Stomach smooth muscle (tissue), 2 donors: Measurements from ENCODE around the gene ADCK1.
"Not testable (repeated sequence)": the region's sequence is repeated elsewhere in the genome, so short reads cannot be mapped to it uniquely, and the experiment has no call there.

Experiments
- H3K27ac ChIP-seq: one replicate; pipeline ENCODE4 v1.7.0; 2013; ENCODE audit warnings: mild to moderate bottlenecking, low read length, inconsistent platforms
- H3K27me3 ChIP-seq, 2 donors: one replicate each; pipeline ENCODE4 v1.7.0; 2013; ENCODE audit warnings: low read length in 2 of 2; ENCODE audit not compliant: insufficient read depth in 2 of 2, control insufficient read depth in 1 of 2
- H3K36me3 ChIP-seq, 2 donors: one replicate each; pipeline ENCODE4 v1.7.0; 2013; ENCODE audit warnings: low read length in 2 of 2; ENCODE audit not compliant: control insufficient read depth in 2 of 2, insufficient read depth in 2 of 2
- H3K4me1 ChIP-seq: one replicate; pipeline ENCODE4 v1.7.0; 2013; ENCODE audit warnings: low read length; ENCODE audit not compliant: control insufficient read depth, insufficient read depth
- H3K4me3 ChIP-seq, 2 donors: one replicate each; pipeline ENCODE4 v1.7.0; 2013; ENCODE audit warnings: low read length in 2 of 2
- H3K9ac ChIP-seq, 2 donors: one replicate each; pipeline ENCODE4 v1.7.0; 2013; ENCODE audit warnings: low read length in 2 of 2, mild to moderate bottlenecking in 1 of 2
- H3K9me3 ChIP-seq, 2 donors: one replicate each; pipeline ENCODE4 v1.7.0; 2013; ENCODE audit warnings: low read length in 2 of 2; ENCODE audit not compliant: control insufficient read depth in 2 of 2
- donor health status: healthy.
- donor health status: Pancreatic carcinoma.

ADCK1 gene

GRCh38 chr14:77936138-77936639 is 136.3 kb downstream of the ADCK1 start:
- no peak overlapping the region for H3K27ac ChIP-seq
- H3K36me3 ChIP-seq, result peaks cover 18 to 27% of the 10 kb centered on the region in 2 donors

GRCh38 chr14:77947372-77947771 is 147.5 kb downstream of the ADCK1 start:
- Histone ChIP-seq H3K36me3 (no peaks in the 10 kb centered on the region), H3K4me3 (no peak overlapping the region), H3K4me1 (no peaks in the 10 kb centered on the region), H3K27me3 (no peaks in the 10 kb centered on the region), H3K9me3 (peaks cover 0 to 2% of the 10 kb centered on the region in 2 donors), H3K9ac (no peak overlapping the region), H3K27ac (no peak overlapping the region)

More at GRCh38 chr14:77936138-77936639, 136.3 kb downstream of the ADCK1 start:
- Histone ChIP-seq H3K4me3 (no peak overlapping the region), H3K4me1 (no peaks in the 10 kb centered on the region), H3K9me3 (peaks cover 11 to 24% of the 10 kb centered on the region in 2 donors), H3K27me3 (no peaks in the 10 kb centered on the region), H3K9ac (no peak overlapping the region)

- no peak overlapping the region for H3K9ac ChIP-seq
- no peaks in the 10 kb centered on the region for H3K36me3 ChIP-seq
- H3K4me1 ChIP-seq, result no peaks in the 10 kb centered on the region
- H3K27me3 ChIP-seq, result no peaks in the 10 kb centered on the region
- no peak overlapping the region for H3K27ac ChIP-seq
- no peak overlapping the region for H3K4me3 ChIP-seq
- no peaks in the 10 kb centered on the region for H3K9me3 ChIP-seq
Measured at GRCh38 chr14:77950371-77951063, 150.6 kb downstream of the ADCK1 start.

GRCh38 chr14:77955816-77956484 is 156.0 kb downstream of the ADCK1 start:
- Histone ChIP-seq H3K27me3 (no peaks in the 10 kb centered on the region), H3K9ac (no peak overlapping the region), H3K36me3 (no peaks in the 10 kb centered on the region), H3K4me1 (no peaks in the 10 kb centered on the region), H3K4me3 (no peak overlapping the region), H3K27ac (no peak overlapping the region), H3K9me3 (peaks cover 0 to 2% of the 10 kb centered on the region in 2 donors)

GRCh38 chr14:77959686-77960085 is 159.8 kb downstream of the ADCK1 start:
- H3K4me3 ChIP-seq, H3K27me3 ChIP-seq, H3K4me1 ChIP-seq, H3K36me3 ChIP-seq, H3K9ac ChIP-seq, H3K27ac ChIP-seq, H3K9me3 ChIP-seq: not testable (repeated sequence)

GRCh38 chr14:77961847-77962580 is 162.1 kb downstream of the ADCK1 start:
- H3K4me3 ChIP-seq, result no peak overlapping the region
- H3K27ac ChIP-seq, result no peak overlapping the region
- no peak overlapping the region for H3K9ac ChIP-seq

GRCh38 chr14:77962731-77963520 is 163.0 kb downstream of the ADCK1 start:
- Histone ChIP-seq H3K4me3 (no peak overlapping the region), H3K4me1 (no peaks in the 10 kb centered on the region), H3K27ac (no peak overlapping the region), H3K36me3 (no peaks in the 10 kb centered on the region), H3K9me3 (peaks cover 0 to 2% of the 10 kb centered on the region in 2 donors), H3K9ac (no peak overlapping the region), H3K27me3 (peaks cover 7 to 18% of the 10 kb centered on the region in 2 donors)

More at GRCh38 chr14:77961847-77962580, 162.1 kb downstream of the ADCK1 start:
- H3K36me3 ChIP-seq, result no peaks in the 10 kb centered on the region
- H3K9me3 ChIP-seq, result peaks cover 0 to 2% of the 10 kb centered on the region in 2 donors
- H3K4me1 ChIP-seq, result no peaks in the 10 kb centered on the region
- peaks cover 5 to 13% of the 10 kb centered on the region in 2 donors for H3K27me3 ChIP-seq

GRCh38 chr14:77964586-77964985 is 164.7 kb downstream of the ADCK1 start:
- Histone ChIP-seq H3K4me3 (no peak overlapping the region), H3K9ac (no peak overlapping the region), H3K27me3 (peaks cover 7 to 22% of the 10 kb centered on the region in 2 donors), H3K9me3 (peaks cover 0 to 2% of the 10 kb centered on the region in 2 donors), H3K27ac (no peak overlapping the region), H3K4me1 (no peaks in the 10 kb centered on the region), H3K36me3 (no peaks in the 10 kb centered on the region)

- Histone ChIP-seq H3K27ac (no peak overlapping the region), H3K4me3 (no peak overlapping the region), H3K4me1 (no peaks in the 10 kb centered on the region), H3K27me3 (peaks cover 7 to 22% of the 10 kb centered on the region in 2 donors), H3K9me3 (peaks cover 0 to 2% of the 10 kb centered on the region in 2 donors), H3K9ac (no peak overlapping the region), H3K36me3 (no peaks in the 10 kb centered on the region)
Measured at GRCh38 chr14:77965050-77965449, 165.1 kb downstream of the ADCK1 start.

GRCh38 chr14:77965919-77966435 is 166.1 kb downstream of the ADCK1 start:
- peaks cover 7 to 22% of the 10 kb centered on the region in 2 donors for H3K27me3 ChIP-seq
- no peak overlapping the region for H3K27ac ChIP-seq
- no peaks in the 10 kb centered on the region for H3K4me1 ChIP-seq
- H3K4me3 ChIP-seq, result peak overlapping the region in 1 of 2 donors; percentile 52
- peaks cover 0 to 4% of the 10 kb centered on the region in 2 donors for H3K9me3 ChIP-seq
- no peak overlapping the region for H3K9ac ChIP-seq
- H3K36me3 ChIP-seq, result no peaks in the 10 kb centered on the region
